Tibial nerve (tissue), 4 donors: ENCODE data around the gene STK25. TPM values are rescaled to one million over a fixed set of nuclear protein-coding genes. Genes with fewer than 3 reads are reported as not detected.
"Not testable (repeated sequence)": the region's sequence is repeated elsewhere in the genome, so short reads cannot be mapped to it uniquely, and the experiment has no call there.

Experiments used
- DNase-seq, 2 donors: peaks; one replicate each; pipeline ENCODE4 v3.0.0-alpha.2; 2019; ENCODE audit warnings: low spot score in 2 of 2
- H3K27ac ChIP-seq, 4 donors: fragments of 200-600 bp; sonication (generic) in 3 of 4; one replicate each; pipeline ENCODE4 v1.5.1; 2017 to 2019; ENCODE audit warnings: mild to moderate bottlenecking in 1 of 4
- H3K27me3 ChIP-seq, 2 donors: fragments of 200-600 bp; sonication (generic) in 1 of 2; one replicate each; pipeline versions ENCODE4 v1.5.1 to v1.6.0; 2017 to 2019
- H3K36me3 ChIP-seq, 3 donors: fragments of 200-600 bp; sonication (generic); one replicate each; pipeline ENCODE4 v1.5.1; 2018 to 2019
- H3K4me1 ChIP-seq, 4 donors: fragments of 200-600 bp; sonication (generic) in 3 of 4; one replicate each; pipeline ENCODE4 v1.5.1; 2017 to 2019
- H3K4me3 ChIP-seq, 4 donors: fragments of 200-600 bp; sonication (generic) in 3 of 4; one replicate each; pipeline ENCODE4 v1.5.1; 2017 to 2019; ENCODE audit warnings: mild to moderate bottlenecking in 1 of 4, moderate library complexity in 1 of 4
- H3K9me3 ChIP-seq, 4 donors: fragments of 200-600 bp; sonication (generic) in 3 of 4; one replicate each; pipeline ENCODE4 v1.5.1; 2017 to 2019
- CTCF ChIP-seq, 5 experiments: fragments of 200-600 bp in 3 of 5; fragments of 450-650 bp in 2 of 5; sonication (generic) in 3 of 5; IDR thresholded peaks; one replicate each; pipeline ENCODE4 v1.5.1; 2016 to 2019; ENCODE audit warnings: antibody characterized with exemption in 5 of 5, mild to moderate bottlenecking in 3 of 5, moderate library complexity in 2 of 5
- EP300 ChIP-seq, 2 donors: sonication (generic); formaldehyde crosslinking; IDR thresholded peaks; one replicate each; pipeline ENCODE4 v1.6.1; 2017; ENCODE audit warnings: antibody characterized with exemption in 2 of 2, mild to moderate bottlenecking in 1 of 2
- POLR2A ChIP-seq, 2 donors: fragments of 450-650 bp; IDR thresholded peaks; one replicate each; pipeline ENCODE4 v1.6.1; 2017; ENCODE audit warnings: antibody characterized with exemption in 2 of 2, mild to moderate bottlenecking in 2 of 2, moderate library complexity in 2 of 2
- WGBS, 2 donors: methylation state at CpG; one replicate each; pipeline ENCODE4 v1.1.5; 2018; 5-methylcytosine and 5-hydroxymethylcytosine counted together
- small RNA-seq: library from RNA; depleted of rRNA; stranded (forward); fragments of <200 nt; gene quantifications from one replicate; pipeline ENCODE3, GENCODE V24; 2016
- total RNA-seq, 4 donors: library from RNA; depleted of rRNA; stranded (reverse); fragments of >200 nt; gene quantifications; one replicate each; pipeline ENCODE4 v1.1.0, GENCODE V29; 2016

STK25 gene
- total RNA-seq, 4 donors from 2014 or later: 234 to 301 (median 275) TPM

- no peaks in the 10 kb centered on the region for H3K4me1 ChIP-seq
- H3K4me3 ChIP-seq: no peak overlapping the region
- no peak for DNase-seq
- H3K27me3 ChIP-seq: no peaks in the 10 kb centered on the region
- WGBS, 2 donors: 78 to 81% methylated on average over 10 of the region's 10 CpGs
- H3K9me3 ChIP-seq: no peaks in the 10 kb centered on the region
- no peak overlapping the region for H3K27ac ChIP-seq
- TF ChIP-seq POLR2A (IDR thresholded peaks at IDR 0.05) (no peak), EP300 (IDR thresholded peaks at IDR 0.05) (no peak), CTCF (IDR thresholded peaks at IDR 0.05) (no peak)
- peaks cover 0 to 31% (median 0%) of the 10 kb centered on the region in 3 donors for H3K36me3 ChIP-seq
Observed at GRCh38 chr2:241451840-241452506, 56.4 kb downstream of the STK25 start.

GRCh38 chr2:241450092-241450491, 58.3 kb downstream of the STK25 start:
- not testable (repeated sequence) for H3K4me1 ChIP-seq, H3K4me3 ChIP-seq, H3K27me3 ChIP-seq, H3K27ac ChIP-seq, DNase-seq, H3K9me3 ChIP-seq
- WGBS, 2 donors: 81 to 96% methylated on average over 7 of the region's 7 CpGs
- peaks cover 0 to 40% (median 0%) of the 10 kb centered on the region in 3 donors for H3K36me3 ChIP-seq

- H3K27ac ChIP-seq: no peak overlapping the region
- peaks cover 0 to 80% (median 2%) of the 10 kb centered on the region in 3 donors for H3K36me3 ChIP-seq
- peaks cover 0 to 10% (median 2%) of the 10 kb centered on the region in 4 donors for H3K4me1 ChIP-seq
- no peak overlapping the region for H3K4me3 ChIP-seq
- 76 to 85% methylated on average over 2 of the region's 2 CpGs for WGBS, 2 donors
- no peak for DNase-seq
- TF ChIP-seq POLR2A (IDR thresholded peaks at IDR 0.05) (no peak), CTCF (IDR thresholded peaks at IDR 0.05) (no peak), EP300 (IDR thresholded peaks at IDR 0.05) (no peak)
- H3K27me3 ChIP-seq: no peaks in the 10 kb centered on the region
- H3K9me3 ChIP-seq: no peaks in the 10 kb centered on the region
Observed at GRCh38 chr2:241445426-241445825, 63.0 kb downstream of the STK25 start.

GRCh38 chr2:241443486-241444223, 64.7 kb downstream of the STK25 start:
- H3K4me1 ChIP-seq: peaks cover 0 to 10% (median 2%) of the 10 kb centered on the region in 4 donors
- peak overlapping the region in 2 of 4 donors; percentile 78 to 83 for H3K27ac ChIP-seq
- peak in 1 of 2 donors; percentile 35 for DNase-seq
- H3K27me3 ChIP-seq: no peaks in the 10 kb centered on the region
- H3K4me3 ChIP-seq: no peak overlapping the region
- TF ChIP-seq CTCF (IDR thresholded peaks at IDR 0.05): no peak
- TF ChIP-seq EP300 (IDR thresholded peaks at IDR 0.05): no peak
- TF ChIP-seq POLR2A (IDR thresholded peaks at IDR 0.05): no peak
- 80 to 84% methylated on average over 6 of the region's 6 CpGs for WGBS, 2 donors
- H3K9me3 ChIP-seq: no peaks in the 10 kb centered on the region
- peaks cover 0 to 84% (median 2%) of the 10 kb centered on the region in 3 donors for H3K36me3 ChIP-seq

Small RNA genes within 50 kb of the gene (small RNA-seq; reads per million reads assigned to genes)
- gene MIR3133: not detected

Other genes with a start within 250 kb of the STK25 start
- 100 to 1,000 TPM; 324 to 412 (median 363) TPM for gene HDLBP, start 192.9 kb downstream of the STK25 start, total RNA-seq
- 100 to 1,000 TPM; 311 to 585 (median 373) TPM for gene SEPTIN2, start 192.7 kb downstream of the STK25 start, total RNA-seq
- gene FARP2, start 152.3 kb downstream of the STK25 start, total RNA-seq: 100 to 1,000 TPM in 2 of 4 donors, 10 to 100 TPM in 2; 42.7 to 229 (median 93.2) TPM
- gene BOK, start 50.2 kb upstream of the STK25 start, total RNA-seq: 10 to 100 TPM; 49.6 to 81.6 (median 71.4) TPM
- 10 to 100 TPM; 27.3 to 61.2 (median 42.0) TPM for gene THAP4, start 128.6 kb upstream of the STK25 start, total RNA-seq
- gene ATG4B, start 129.1 kb upstream of the STK25 start, total RNA-seq: 100 to 1,000 TPM in 2 of 4 donors, 10 to 100 TPM in 2; 61.8 to 146 (median 87.2) TPM
- gene DTYMK, start 178.2 kb upstream of the STK25 start, total RNA-seq: 10 to 100 TPM; 20.5 to 35.4 (median 21.3) TPM
- gene ING5, start 193.5 kb upstream of the STK25 start, total RNA-seq: 10 to 100 TPM; 33.4 to 73.3 (median 56.2) TPM
- gene D2HGDH, start 226.0 kb upstream of the STK25 start, total RNA-seq: 10 to 100 TPM; 24.7 to 58.8 (median 43.9) TPM